GM18505 (cell line): Measurements from ENCODE around the gene RALB.

Source experiments
- ATAC-seq: cut with Tn5 transposase; IDR thresholded peaks from one replicate; pipeline ENCODE4 v1.9.1; 2021; ENCODE audit not compliant: unreplicated experiment
- POLR2A ChIP-seq: IDR thresholded peaks from 4 replicates; pipeline ENCODE4 v1.6.1; 2011; ENCODE audit warnings: borderline replicate concordance; ENCODE audit not compliant: insufficient read depth, insufficient read length; ENCODE audit errors: extremely low read depth

Gene RALB

GRCh38 chr2:120272763-120273481 lies 20.3 kb downstream of the RALB start:
- ATAC-seq: no peak
- TF ChIP-seq POLR2A: no peak

- no peak for ATAC-seq
- TF ChIP-seq POLR2A: no peak
Measured at GRCh38 chr2:120275617-120276400, 23.2 kb downstream of the RALB start.

GRCh38 chr2:120277505-120278205 lies 25.0 kb downstream of the RALB start:
- TF ChIP-seq POLR2A: no peak
- ATAC-seq: no peak

GRCh38 chr2:120278901-120279300 lies 26.2 kb downstream of the RALB start:
- no peak for ATAC-seq
- TF ChIP-seq POLR2A: no peak

DNA sequence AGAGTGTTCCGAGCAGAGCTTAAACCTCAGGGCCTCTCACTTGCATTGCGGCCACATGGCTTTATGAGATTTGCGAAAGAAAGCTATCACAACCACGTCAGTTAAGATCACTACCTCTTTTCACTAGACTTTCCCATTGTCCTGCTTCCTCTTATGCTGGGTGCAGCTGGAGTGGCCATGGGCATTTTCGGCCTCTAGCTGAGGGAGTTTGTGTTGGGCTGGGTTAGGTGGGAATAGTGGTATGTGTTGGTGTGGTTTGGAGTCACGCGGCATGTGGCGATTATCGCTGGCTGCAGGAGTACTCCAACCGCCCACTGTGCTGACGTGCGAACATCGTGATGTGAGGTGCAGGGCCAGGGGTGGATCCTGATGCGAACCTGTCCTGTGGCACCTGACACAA lies 27.1 kb downstream of the RALB start:
- no peak for TF ChIP-seq POLR2A
- no peak for ATAC-seq

DNA sequence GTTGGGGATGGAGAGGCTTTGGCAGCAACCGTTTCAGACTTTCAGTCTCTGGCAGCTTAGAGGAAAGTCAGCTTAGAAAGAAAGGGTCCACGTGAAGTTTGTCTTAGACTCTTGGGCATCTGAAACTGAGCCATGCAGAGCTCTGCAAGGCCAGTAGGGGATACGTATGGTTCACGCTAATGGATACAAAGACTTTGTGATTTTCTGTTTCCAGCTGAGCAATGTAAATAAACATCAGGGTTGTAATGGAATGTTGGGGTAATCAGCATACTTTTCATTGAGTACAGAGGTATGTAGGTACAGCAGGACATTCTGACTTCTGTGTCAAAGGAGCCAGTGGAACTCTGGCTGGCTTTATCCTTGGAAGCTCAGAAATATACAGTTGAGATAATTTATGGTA lies 31.0 kb downstream of the RALB start:
- TF ChIP-seq POLR2A: no peak
- no peak for ATAC-seq

DNA sequence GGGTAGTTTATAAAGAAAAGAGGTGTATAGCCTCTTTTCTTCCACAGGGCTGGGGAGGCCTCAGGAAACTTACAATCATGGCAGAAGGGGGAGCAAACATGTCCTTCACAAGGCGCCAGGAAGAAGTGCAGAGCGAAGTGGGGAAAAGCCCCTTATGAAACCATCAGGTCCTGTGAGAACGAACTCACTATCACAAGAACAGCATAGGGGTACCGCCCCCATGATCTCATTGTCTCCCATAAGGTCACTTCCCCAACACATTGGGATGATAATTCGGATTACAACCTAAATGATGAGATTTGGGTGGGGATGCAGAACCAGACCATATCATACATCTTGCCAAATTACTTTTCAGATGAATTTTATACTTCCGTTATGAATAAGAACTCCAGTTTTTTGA lies 32.4 kb downstream of the RALB start:
- no peak for ATAC-seq
- TF ChIP-seq POLR2A: no peak

DNA sequence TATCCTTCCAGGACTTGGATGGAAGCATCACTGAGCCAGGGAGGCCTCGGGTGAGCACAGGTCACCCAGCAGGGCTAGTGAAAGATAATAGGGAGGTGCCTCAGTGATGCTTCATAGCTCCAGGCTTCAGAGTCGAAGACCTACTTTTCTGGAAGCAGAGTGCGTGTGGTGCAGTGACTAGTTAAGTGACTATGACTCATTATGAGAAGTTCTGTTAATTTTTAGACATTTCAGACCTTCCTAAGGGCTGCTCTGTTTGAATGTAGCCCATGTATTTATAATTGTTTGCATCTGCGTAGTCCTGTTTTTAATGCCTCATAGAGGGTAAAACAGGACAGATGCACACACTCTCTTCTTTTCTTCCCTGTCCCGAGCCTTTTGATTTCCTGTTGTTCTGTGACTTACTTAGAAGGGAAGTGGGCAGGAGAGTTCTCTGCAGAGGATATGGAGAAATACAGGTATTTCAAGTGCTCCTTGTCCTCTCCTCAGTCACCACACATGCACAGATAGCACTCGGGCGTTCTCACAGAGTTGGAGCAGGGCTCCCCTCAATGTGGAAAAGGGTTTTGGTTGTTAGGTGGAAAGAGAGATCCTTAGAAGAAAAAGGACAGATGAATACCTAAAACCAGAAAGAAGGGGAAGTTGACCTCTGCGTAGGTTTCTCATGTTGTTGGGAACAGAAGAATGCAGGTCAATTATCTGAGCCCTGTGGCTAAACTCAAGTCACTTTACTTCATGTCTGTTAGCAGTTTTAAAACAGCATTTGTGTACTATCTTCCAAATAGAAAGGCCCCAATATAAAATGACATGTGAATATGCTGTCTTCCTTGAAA lies 34.7 kb downstream of the RALB start:
- TF ChIP-seq POLR2A: peak; percentile 14
- peak; percentile 98 for ATAC-seq

DNA sequence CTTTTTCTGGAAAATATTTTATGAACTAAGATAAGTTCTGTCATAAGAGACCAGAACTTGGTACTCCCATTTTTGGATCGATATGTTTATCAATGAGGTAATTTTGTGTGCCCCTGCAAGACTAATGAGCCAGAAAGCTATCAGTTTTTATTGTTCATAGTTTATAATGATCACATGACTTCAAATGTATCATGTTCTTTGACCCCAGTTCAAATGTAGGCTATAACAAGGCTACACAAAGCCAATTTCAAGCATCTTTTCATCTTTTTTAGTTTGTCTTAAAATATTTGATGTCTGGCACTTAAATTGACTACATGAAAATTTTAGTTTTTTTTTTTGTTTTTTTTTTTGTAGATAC lies 35.3 kb downstream of the RALB start:
- no peak for TF ChIP-seq POLR2A
- no peak for ATAC-seq

DNA sequence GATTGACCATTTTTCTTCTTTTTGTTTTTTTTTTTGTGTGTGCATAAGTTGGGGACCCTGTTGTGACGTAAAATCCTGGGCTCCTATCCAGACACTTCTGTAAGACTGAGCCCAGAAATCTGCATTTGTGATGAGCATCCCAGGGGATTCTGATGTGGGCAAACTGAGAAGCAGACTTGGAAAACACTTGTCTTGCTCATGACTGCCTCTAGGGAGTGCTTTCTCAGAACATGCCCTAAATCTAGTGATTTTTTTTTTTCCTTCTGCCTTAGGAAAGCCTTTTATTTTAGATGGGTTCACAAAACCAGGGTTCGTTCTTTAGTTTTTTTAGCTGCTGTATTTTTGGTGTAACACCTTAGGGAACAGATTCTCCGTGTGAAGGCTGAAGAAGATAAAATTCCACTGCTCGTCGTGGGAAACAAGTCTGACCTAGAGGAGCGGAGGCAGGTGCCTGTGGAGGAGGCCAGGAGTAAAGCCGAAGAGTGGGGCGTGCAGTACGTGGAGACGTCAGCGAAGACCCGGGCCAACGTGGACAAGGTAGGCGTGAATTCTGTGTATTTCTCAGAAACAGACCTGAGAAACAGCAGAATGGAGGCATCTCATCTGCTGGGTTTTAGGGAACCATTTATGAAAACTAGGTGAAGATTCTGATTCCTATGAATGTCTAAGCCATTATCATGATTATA lies 36.7 kb downstream of the RALB start:
- TF ChIP-seq POLR2A: no peak
- no peak for ATAC-seq

DNA sequence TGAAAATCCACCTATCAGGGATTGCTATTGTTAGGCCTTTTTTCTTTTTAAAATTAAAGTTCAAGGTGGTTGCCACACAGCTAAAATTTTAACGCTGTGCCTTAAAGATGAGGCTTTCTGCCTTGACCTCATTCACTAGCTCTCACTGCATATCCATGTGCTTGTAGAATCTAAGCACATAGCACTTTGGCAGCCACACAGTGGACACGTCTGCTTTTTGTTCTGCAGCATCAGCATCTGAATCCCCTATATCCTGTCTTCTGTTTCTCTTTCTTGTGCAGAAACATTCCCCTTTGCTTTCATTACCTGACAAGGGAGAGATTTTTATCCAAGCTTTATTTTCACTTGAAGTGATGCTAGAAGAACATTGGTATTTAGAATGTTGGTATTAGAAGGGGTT lies 38.1 kb downstream of the RALB start:
- ATAC-seq: no peak
- no peak for TF ChIP-seq POLR2A
